K562 (cell line): ENCODE measurements around the gene ALDH5A1. TPM values are rescaled to one million over a fixed set of nuclear protein-coding genes. Genes with fewer than 3 reads are reported as not detected.

Experiments used
- CTCFL ChIP-seq: IDR thresholded peaks from 2 replicates; pipeline ENCODE4 v1.6.1; 2011; ENCODE audit warnings: borderline replicate concordance, low read depth, mild to moderate bottlenecking, moderate library complexity, low read length; ENCODE audit not compliant: insufficient read depth, poor library complexity, severe bottlenecking
- PRDM10 ChIP-seq: fragments of 450-650 bp; IDR thresholded peaks from 2 replicates; pipeline ENCODE4 v1.6.1; 2018; ENCODE audit not compliant: partially characterized antibody
- RAD21 ChIP-seq, 2 experiments: fragments of 250-450 bp in 1 of 2; fragments of 450-650 bp in 1 of 2; sonication (Bioruptor Pico) in 1 of 2; formaldehyde crosslinking in 1 of 2; IDR thresholded peaks in 1 of 2; conservative IDR thresholded peaks in 1 of 2; 2 replicates each; pipeline versions ENCODE4 v1.4.0 to v1.8.0; 2020 to 2022; ENCODE audit warnings: mild to moderate bottlenecking in 2 of 2, moderate library complexity in 1 of 2
- TAF9B ChIP-seq: fragments of 450-650 bp; IDR thresholded peaks from 2 replicates; pipeline ENCODE4 v1.6.1; 2018; ENCODE audit warnings: mild to moderate bottlenecking; ENCODE audit not compliant: partially characterized antibody
- ZNF184 ChIP-seq: sonication (generic); formaldehyde crosslinking; IDR thresholded peaks from 2 replicates; pipeline ENCODE4 v1.5.0; 2020; ENCODE audit warnings: missing genetic modification reagents
- ZNF511 ChIP-seq: sonication (generic); formaldehyde crosslinking; IDR thresholded peaks from 2 replicates; pipeline ENCODE4 v1.8.0; 2022; ENCODE audit warnings: mild to moderate bottlenecking, missing genetic modification reagents
- polyA plus RNA-seq, 8 experiments: library from polyadenylated mRNA; depleted of rRNA in 4 of 8; stranded (reverse) in 5 of 8; unstranded in 3 of 8; fragments of >200 nt; fragmentation: Nextera tagmentation in 2 of 8; fragmentation: Illumina TruSeq in 1 of 8; extraction: Ambion mirVana in 2 of 8; extraction: Trizol in 1 of 8; gene quantifications; 2 replicates each; pipeline versions ENCODE4 v1.2.1 to v1.2.3, GENCODE V29; 2011 to 2014; ENCODE audit warnings: inconsistent platforms in 1 of 8, missing spikeins in 1 of 8
- total RNA-seq, 7 experiments: library from RNA; depleted of rRNA in 6 of 7; stranded (reverse); fragments of >200 nt in 6 of 7; fragmentation: Illumina TruSeq in 2 of 7; extraction: Trizol in 2 of 7; gene quantifications; 2 replicates each; pipeline versions ENCODE4 v1.2.1 to v1.2.3, GENCODE V29; 2011 to 2021; ENCODE audit warnings: low replicate concordance in 1 of 7

ALDH5A1 gene
- total and polyA plus RNA-seq, 9 of the 15 experiments (the other 6 are each of a cell fraction or from before 2014, with no cell fraction given): 2.2 to 19.7 (median 9.5) TPM

GRCh38 chr6:24492475-24492874, 2.3 kb upstream of the ALDH5A1 start (continued):
- TF ChIP-seq PRDM10 (peak; percentile 64), ZNF511 (CRISPR knock-in tag) (no peak), TAF9B (no peak), ZNF184 (CRISPR knock-in tag) (no peak), CTCFL (peak; percentile 83), RAD21 (CRISPR knock-in tag; conservative IDR thresholded peaks at IDR 0.05 in 1 of 2, IDR thresholded peaks at IDR 0.05 in 1 of 2) (peak in 1 of 2 experiments; percentile 20; a peak in 1 of 4 replicates)
